ENCODE results near the gene SLC25A28. TPM values are rescaled to one million over a fixed set of nuclear protein-coding genes. Genes with fewer than 3 reads are reported as not detected.

SLC25A28 gene
- total RNA-seq, 1 donor from 2014 or later: 12.4 TPM

GRCh38 chr10:99661377-99661763, 41.1 kb upstream of the SLC25A28 start:
- Histone ChIP-seq H3K4me1 (peaks cover 11% of the 10 kb centered on the region), H3K9me3 (ENCODE audit: low read depth) (no peaks in the 10 kb centered on the region), H3K4me3 (no peak overlapping the region), H3K79me2 (ENCODE audit: low read depth) (peaks cover 10% of the 10 kb centered on the region), H4K20me1 (ENCODE audit: low read depth) (no peaks in the 10 kb centered on the region), H2AFZ (replicated peaks) (no peak overlapping the region), H3F3A (ENCODE audit: low read depth) (no peaks in the 10 kb centered on the region), H3K27ac (no peak overlapping the region), H3K27me3 (peaks cover 26% of the 10 kb centered on the region), H3K36me3 (no peaks in the 10 kb centered on the region), H3K4me2 (no peak overlapping the region), H3K9ac (no peak overlapping the region)
- no peak overlapping the region for H3K4me3 Mint-ChIP-seq
- H3K27ac Mint-ChIP-seq: no peak overlapping the region
- H3K36me3 Mint-ChIP-seq: peaks cover 3% of the 10 kb centered on the region
- peaks cover 12% of the 10 kb centered on the region for H3K4me1 Mint-ChIP-seq
- no peaks in the 10 kb centered on the region for H3K9me3 Mint-ChIP-seq
- peaks cover 12% of the 10 kb centered on the region for H3K27me3 Mint-ChIP-seq (ENCODE audit: insufficient read depth, low read depth)
- TF ChIP-seq EZH2phosphoT487 (IDR thresholded peaks at IDR 0.05) (no peak), EZH2 (IDR thresholded peaks at IDR 0.05) (no peak)
- TF ChIP-seq, protein P1, sequence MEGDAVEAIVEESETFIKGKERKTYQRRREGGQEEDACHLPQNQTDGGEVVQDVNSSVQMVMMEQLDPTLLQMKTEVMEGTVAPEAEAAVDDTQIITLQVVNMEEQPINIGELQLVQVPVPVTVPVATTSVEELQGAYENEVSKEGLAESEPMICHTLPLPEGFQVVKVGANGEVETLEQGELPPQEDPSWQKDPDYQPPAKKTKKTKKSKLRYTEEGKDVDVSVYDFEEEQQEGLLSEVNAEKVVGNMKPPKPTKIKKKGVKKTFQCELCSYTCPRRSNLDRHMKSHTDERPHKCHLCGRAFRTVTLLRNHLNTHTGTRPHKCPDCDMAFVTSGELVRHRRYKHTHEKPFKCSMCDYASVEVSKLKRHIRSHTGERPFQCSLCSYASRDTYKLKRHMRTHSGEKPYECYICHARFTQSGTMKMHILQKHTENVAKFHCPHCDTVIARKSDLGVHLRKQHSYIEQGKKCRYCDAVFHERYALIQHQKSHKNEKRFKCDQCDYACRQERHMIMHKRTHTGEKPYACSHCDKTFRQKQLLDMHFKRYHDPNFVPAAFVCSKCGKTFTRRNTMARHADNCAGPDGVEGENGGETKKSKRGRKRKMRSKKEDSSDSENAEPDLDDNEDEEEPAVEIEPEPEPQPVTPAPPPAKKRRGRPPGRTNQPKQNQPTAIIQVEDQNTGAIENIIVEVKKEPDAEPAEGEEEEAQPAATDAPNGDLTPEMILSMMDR (IDR thresholded peaks at IDR 0.05): no peak
- DNase-seq (ENCODE audit: low spot score): no peak

GRCh38 chr10:99660662-99661376, 40.6 kb upstream of the SLC25A28 start:
- H3K9me3 ChIP-seq (ENCODE audit: low read depth): no peaks in the 10 kb centered on the region
- no peak overlapping the region for H3K9ac ChIP-seq
- peaks cover 30% of the 10 kb centered on the region for H3K27me3 ChIP-seq
- no peak overlapping the region for H3K27ac ChIP-seq
- peaks cover 11% of the 10 kb centered on the region for H3K4me1 ChIP-seq
- no peak for DNase-seq (ENCODE audit: low spot score)
- Mint-ChIP-seq H3K36me3 (peaks cover 3% of the 10 kb centered on the region), H3K4me1 (peaks cover 12% of the 10 kb centered on the region), H3K27me3 (ENCODE audit: insufficient read depth, low read depth) (peaks cover 12% of the 10 kb centered on the region), H3K4me3 (peak overlapping the region; percentile 36), H3K27ac (no peak overlapping the region), H3K9me3 (no peaks in the 10 kb centered on the region)
- H4K20me1 ChIP-seq (ENCODE audit: low read depth): no peaks in the 10 kb centered on the region
- no peaks in the 10 kb centered on the region for H3K36me3 ChIP-seq
- H3K79me2 ChIP-seq (ENCODE audit: low read depth): peaks cover 10% of the 10 kb centered on the region
- H3F3A ChIP-seq (ENCODE audit: low read depth): no peaks in the 10 kb centered on the region
- H2AFZ ChIP-seq (replicated peaks): no peak overlapping the region
- TF ChIP-seq EZH2 (IDR thresholded peaks at IDR 0.05): no peak
- TF ChIP-seq, protein P1 (IDR thresholded peaks at IDR 0.05): no peak
- TF ChIP-seq EZH2phosphoT487 (IDR thresholded peaks at IDR 0.05): no peak
- no peak overlapping the region for H3K4me3 ChIP-seq
- no peak overlapping the region for H3K4me2 ChIP-seq

DNA sequence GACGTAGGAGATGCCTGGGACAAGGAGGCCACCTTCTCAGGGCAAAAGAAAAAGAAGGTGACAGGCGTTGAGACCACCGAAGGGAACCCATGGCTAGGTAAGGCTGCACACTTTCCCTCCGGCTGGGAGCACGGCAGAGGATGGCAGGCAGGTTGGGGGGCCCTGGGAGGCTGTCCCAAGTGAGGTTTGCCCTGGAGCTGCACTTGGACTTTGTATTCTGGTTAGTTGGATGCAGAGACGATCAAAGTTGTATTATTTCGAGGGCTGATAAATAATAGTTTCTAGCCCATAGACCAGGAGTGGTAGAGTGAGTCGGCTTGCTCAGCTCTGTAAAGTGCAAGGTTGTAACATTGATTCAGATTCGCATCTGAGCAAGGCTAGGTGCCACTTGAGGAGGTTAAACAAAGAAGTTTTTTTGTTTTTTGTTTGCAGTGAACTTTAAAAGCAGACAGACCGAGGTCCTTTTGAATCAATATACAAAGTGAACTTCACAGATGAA, 39.7 kb upstream of the SLC25A28 start:
- Histone ChIP-seq H3K9ac (peak overlapping the region; percentile 78), H3K4me2 (peak overlapping the region; percentile 88), H3K27me3 (peaks cover 30% of the 10 kb centered on the region), H3K4me3 (peak overlapping the region; percentile 87), H3K27ac (no peak overlapping the region), H3K4me1 (peaks cover 11% of the 10 kb centered on the region), H3K79me2 (ENCODE audit: low read depth) (peaks cover 10% of the 10 kb centered on the region), H2AFZ (replicated peaks) (peak overlapping the region; percentile 90), H4K20me1 (ENCODE audit: low read depth) (no peaks in the 10 kb centered on the region), H3K9me3 (ENCODE audit: low read depth) (no peaks in the 10 kb centered on the region), H3F3A (ENCODE audit: low read depth) (no peaks in the 10 kb centered on the region), H3K36me3 (no peaks in the 10 kb centered on the region)
- Mint-ChIP-seq H3K27me3 (ENCODE audit: insufficient read depth, low read depth) (peaks cover 12% of the 10 kb centered on the region), H3K4me3 (peak overlapping the region; percentile 88), H3K36me3 (peaks cover 2% of the 10 kb centered on the region), H3K4me1 (peaks cover 12% of the 10 kb centered on the region), H3K27ac (no peak overlapping the region), H3K9me3 (no peaks in the 10 kb centered on the region)
- TF ChIP-seq EZH2phosphoT487 (IDR thresholded peaks at IDR 0.05) (no peak), EZH2 (IDR thresholded peaks at IDR 0.05) (no peak)
- TF ChIP-seq, protein P1 (IDR thresholded peaks at IDR 0.05): no peak
- no peak for DNase-seq (ENCODE audit: low spot score)
